GM21723 (cell line): Measurements from ENCODE around the gene SLC43A1.

Source experiments
- ATAC-seq: cut with Tn5 transposase; IDR thresholded peaks from one replicate; pipeline ENCODE4 v1.9.1; 2021; ENCODE audit warnings: mild to moderate bottlenecking, moderate library complexity; ENCODE audit not compliant: unreplicated experiment

The SLC43A1 gene

DNA sequence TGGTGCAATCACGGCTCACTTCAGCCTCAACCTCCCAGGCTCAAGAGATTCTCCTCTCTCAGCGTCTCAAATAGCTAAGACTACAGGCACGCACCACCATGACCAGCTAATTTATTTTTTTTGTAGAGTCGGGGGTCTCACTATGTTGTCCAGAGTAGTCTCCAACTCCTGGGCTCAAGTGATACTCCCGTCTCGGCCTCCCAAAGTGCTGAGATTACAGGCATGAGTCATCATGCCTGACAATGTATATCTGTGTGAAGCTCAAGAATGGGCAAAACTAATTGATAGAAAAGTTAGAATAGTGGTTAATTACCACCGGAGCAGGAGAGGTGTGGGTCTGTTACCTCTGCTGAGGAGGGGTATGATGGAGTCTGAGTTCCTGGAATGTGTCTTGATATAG is 79.5 kb downstream of the SLC43A1 start:
- ATAC-seq = no peak

DNA sequence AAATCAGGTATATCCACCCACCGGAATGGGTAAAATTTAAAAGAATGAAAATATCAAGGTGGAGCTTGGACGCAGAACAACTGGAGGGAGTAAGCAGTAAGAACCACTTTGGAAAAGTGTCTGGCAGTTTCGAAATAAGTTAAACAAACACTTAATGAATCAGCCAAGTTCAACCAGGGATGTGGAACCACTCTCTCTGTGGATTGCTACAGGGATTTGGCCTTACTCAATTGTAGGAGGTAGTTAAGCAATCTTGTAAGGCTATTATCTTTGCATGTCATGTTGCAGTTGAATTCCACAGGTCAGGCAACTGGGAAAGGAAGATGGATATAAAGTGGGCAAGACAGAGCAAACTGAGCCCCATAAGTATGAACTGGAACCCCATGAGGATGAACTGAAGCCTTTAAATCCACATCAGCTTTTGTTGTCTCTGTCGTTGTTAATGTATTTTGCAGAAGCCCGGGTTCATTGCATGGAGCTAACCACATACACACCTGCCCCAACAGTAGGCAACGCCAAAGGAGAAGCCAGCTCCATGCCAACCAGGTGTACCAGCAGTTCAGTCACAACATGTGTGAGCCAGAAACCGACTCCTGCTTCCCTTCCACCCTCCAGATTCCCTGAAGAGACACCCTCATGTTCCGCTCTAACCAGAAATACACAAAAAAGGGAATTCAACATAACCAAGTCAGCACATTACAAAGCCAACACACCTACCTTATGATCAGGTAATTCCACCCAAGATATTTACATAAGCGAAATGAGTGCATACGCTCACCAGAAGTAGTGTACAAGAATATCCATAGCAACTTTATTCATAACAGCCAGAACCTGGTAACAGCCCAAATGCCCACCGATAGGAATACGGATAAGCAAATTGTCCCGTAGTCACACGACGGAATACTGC is 80.6 kb downstream of the SLC43A1 start:
- ATAC-seq = no peak
